ENCODE results near the gene YJU2. TPM values are rescaled to one million over a fixed set of nuclear protein-coding genes. Genes with fewer than 3 reads are reported as not detected.

Gene YJU2
- total RNA-seq (2022; extraction: Qiagen RNA extraction; ENCODE audit: low read depth), result 17.6 to 20.8 TPM (median 19.4 TPM) in 5 replicates

DNA sequence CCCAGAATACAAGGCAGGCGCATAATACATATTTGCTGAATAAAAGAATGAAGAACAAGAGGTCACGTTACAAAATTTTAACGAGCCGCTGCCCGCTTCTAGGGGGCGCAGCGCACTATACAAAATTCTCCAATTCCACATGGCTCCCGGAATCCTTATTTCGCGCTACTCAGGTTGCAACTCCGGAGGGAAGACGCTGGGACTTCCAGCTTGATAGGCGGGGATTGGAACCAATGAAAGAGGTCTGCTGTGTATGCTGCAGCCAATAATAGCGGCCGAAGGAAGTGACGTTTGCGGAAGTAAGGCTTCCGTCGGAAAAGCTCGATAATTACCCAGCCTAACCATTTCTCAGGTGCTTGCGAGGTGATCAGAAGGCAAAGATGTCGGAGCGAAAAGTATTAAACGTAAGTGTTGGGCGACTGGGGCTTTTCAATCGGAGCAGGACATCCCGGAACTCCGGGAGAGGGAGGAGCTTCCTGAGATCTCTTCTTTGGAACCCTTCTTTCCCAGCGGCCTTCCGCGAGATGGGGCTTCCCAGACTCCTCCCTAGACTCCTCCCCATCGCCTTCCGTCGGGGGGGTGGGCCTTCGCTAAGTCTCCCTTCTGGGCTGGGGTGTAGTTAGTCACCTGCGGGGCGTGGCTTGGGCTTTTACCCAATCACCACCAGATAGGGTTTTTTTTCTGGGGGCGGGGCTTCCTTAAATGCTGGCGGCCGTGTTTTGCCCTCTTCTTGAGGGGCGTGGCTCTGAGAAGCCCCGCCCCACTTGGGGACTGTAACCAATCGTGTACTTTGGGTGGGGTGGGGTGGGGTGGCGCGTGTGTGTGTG is at the start of gene YJU2:
Gene YJU2, plus strand, starts transcription at position 314 of the 827 bp plus-strand sequence. Its CDS starts 67 bp downstream, at position 381.

DNA sequence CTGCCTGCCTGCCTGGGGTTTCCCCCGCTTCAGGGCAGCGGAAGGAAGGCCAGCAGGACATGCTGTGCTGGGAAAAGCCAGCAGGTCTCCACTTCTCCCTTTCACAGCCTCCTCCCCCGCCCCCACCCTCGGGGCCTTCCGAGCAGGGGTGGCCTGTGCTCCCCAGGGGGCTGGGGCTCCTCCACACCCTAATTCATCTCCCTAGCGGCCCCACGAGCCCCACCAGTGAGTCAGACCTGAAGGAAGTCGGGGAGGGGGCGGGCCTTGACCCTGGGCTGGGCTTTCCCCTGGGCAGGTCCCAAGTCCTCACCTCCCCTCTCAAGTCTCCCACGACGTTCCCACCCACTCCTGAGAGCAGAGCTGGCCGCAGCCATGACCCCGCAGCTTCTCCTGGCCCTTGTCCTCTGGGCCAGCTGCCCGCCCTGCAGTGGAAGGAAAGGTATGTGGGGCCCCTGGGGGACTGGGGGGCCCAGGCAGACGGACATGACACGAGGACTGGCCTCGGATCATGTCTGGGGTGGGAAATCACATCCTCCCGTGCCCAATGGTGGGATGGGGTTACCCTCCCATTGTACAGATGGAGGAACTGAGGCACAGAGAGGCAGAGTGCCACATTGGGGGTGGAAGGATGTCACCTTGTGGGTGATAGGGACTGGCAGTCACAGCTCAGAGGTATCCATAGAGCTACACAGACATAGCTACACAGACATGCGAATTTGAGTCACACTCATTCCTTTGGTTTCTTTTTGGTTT is 17.5 kb upstream of the YJU2 start, which contains the start of gene EBI3:
Gene EBI3, plus strand, starts transcription at position 345 of the 753 bp plus-strand sequence. Its CDS starts 28 bp downstream, at position 373.

GRCh38 chr19:4278419-4279266 is 31.8 kb downstream of the YJU2 start, which contains the start of gene SHD:
Gene SHD, plus strand, starts transcription at chr19:4279266. Its CDS starts 798 bp downstream, at chr19:4280064.

GRCh38 chr19:4302243-4302640 is 55.4 kb downstream of the YJU2 start, which contains the start of gene TMIGD2:
Gene TMIGD2, minus strand, starts transcription at chr19:4302389. Its CDS starts 4 bp downstream, at chr19:4302385.

DNA sequence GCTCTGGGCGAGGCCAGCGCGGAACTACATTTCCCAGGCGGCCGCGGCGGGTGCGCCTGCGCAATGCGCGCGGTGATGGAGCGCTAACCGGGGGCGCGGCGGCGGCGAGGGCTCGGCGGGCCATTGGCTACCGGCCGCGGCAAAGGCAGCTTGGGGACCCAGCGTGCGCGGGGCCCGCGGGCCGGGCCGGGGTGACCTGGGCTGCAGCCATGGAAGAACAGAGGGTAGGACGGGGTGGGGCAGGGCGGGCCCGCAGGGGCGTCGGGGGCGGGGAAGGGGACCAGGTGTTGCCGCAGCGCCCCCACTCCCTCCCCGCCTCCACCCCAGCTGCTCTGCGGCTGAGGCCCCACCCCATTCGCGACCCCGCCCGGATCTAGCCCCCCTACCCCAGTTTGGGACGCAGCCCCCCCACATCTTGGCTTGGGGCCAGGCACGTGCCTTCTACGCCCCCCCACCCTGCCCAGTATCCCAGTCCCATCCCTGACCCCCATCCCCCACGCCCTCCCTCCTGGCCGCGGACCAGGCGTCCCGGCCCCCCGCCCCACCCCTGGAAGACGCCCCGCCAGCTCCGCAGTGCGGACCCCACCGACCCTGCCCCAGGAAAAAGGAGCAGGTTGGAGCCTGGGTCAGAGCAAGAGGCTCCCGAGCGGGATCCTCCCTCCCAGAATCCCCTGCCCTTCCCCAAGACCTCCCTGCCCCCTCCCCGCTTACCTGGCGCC is 57.8 kb downstream of the YJU2 start, which contains the start of gene FSD1:
Gene FSD1, plus strand, starts transcription at position 61 of the 719 bp plus-strand sequence. Its CDS starts 149 bp downstream, at position 210.

Other genes with a start within 250 kb of the YJU2 start
- 13.7 to 16.9 TPM (median 15.9 TPM) in 5 replicates for gene PIAS4, start 239.3 kb upstream of the YJU2 start, total RNA-seq (2022; extraction: Qiagen RNA extraction; ENCODE audit: low read depth)
- gene ZBTB7A, start 180.2 kb upstream of the YJU2 start, total RNA-seq (2022; extraction: Qiagen RNA extraction; ENCODE audit: low read depth), result 15.3 to 22.1 TPM (median 20.9 TPM) in 5 replicates
- 118 to 168 TPM (median 160 TPM) in 5 replicates for gene MAP2K2, start 123.0 kb upstream of the YJU2 start, total RNA-seq (2022; extraction: Qiagen RNA extraction; ENCODE audit: low read depth)
- gene CREB3L3, start 93.4 kb upstream of the YJU2 start, total RNA-seq (2022; extraction: Qiagen RNA extraction; ENCODE audit: low read depth), result 0.07 to 0.16 TPM (median 0.11 TPM) in 3 of 5 replicates, not detected in the others
- 27.5 to 37.0 TPM (median 31.9 TPM) in 5 replicates for gene SIRT6, start 64.5 kb upstream of the YJU2 start, total RNA-seq (2022; extraction: Qiagen RNA extraction; ENCODE audit: low read depth)
- gene ANKRD24, start 64.4 kb upstream of the YJU2 start, total RNA-seq (2022; extraction: Qiagen RNA extraction; ENCODE audit: low read depth), result 0.15 to 0.33 TPM (median 0.22 TPM) in 5 replicates
- gene EBI3, start 17.6 kb upstream of the YJU2 start, total RNA-seq (2022; extraction: Qiagen RNA extraction; ENCODE audit: low read depth), result 2.7 to 4.6 TPM (median 3.1 TPM) in 5 replicates
- not detected in 5 replicates for gene SHD, start 32.2 kb downstream of the YJU2 start, total RNA-seq (2022; extraction: Qiagen RNA extraction; ENCODE audit: low read depth)
- not detected in 5 replicates for gene TMIGD2, start 55.3 kb downstream of the YJU2 start, total RNA-seq (2022; extraction: Qiagen RNA extraction; ENCODE audit: low read depth)
- gene FSD1, start 57.5 kb downstream of the YJU2 start, total RNA-seq (2022; extraction: Qiagen RNA extraction; ENCODE audit: low read depth), result 6.3 to 9.6 TPM (median 8.5 TPM) in 5 replicates
- gene STAP2, start 91.7 kb downstream of the YJU2 start, total RNA-seq (2022; extraction: Qiagen RNA extraction; ENCODE audit: low read depth), result not detected in 5 replicates
- 5.8 to 12.9 TPM (median 11.1 TPM) in 5 replicates for gene MPND, start 96.5 kb downstream of the YJU2 start, total RNA-seq (2022; extraction: Qiagen RNA extraction; ENCODE audit: low read depth)
- gene SH3GL1, start 153.5 kb downstream of the YJU2 start, total RNA-seq (2022; extraction: Qiagen RNA extraction; ENCODE audit: low read depth), result 45.6 to 64.3 TPM (median 59.9 TPM) in 5 replicates
- 18.3 to 21.9 TPM (median 20.8 TPM) in 5 replicates for gene CHAF1A, start 155.6 kb downstream of the YJU2 start, total RNA-seq (2022; extraction: Qiagen RNA extraction; ENCODE audit: low read depth)
- gene UBXN6, start 210.7 kb downstream of the YJU2 start, total RNA-seq (2022; extraction: Qiagen RNA extraction; ENCODE audit: low read depth), result 35.9 to 65.2 TPM (median 58.6 TPM) in 5 replicates
- 23.2 to 29.4 TPM (median 26.9 TPM) in 5 replicates for gene HDGFL2, start 225.2 kb downstream of the YJU2 start, total RNA-seq (2022; extraction: Qiagen RNA extraction; ENCODE audit: low read depth)

All from A549 treated with GW870086 at 1 μM for 4 hours (cell line).